ENCODE data around the gene IDH3B.
"Not testable (repeated sequence)": the region's sequence is repeated elsewhere in the genome, so short reads cannot be mapped to it uniquely, and the experiment has no call there.

GRCh38 chr20:2682040-2682439 is 18.0 kb upstream of the IDH3B start:
- TF ChIP-seq, protein P1, sequence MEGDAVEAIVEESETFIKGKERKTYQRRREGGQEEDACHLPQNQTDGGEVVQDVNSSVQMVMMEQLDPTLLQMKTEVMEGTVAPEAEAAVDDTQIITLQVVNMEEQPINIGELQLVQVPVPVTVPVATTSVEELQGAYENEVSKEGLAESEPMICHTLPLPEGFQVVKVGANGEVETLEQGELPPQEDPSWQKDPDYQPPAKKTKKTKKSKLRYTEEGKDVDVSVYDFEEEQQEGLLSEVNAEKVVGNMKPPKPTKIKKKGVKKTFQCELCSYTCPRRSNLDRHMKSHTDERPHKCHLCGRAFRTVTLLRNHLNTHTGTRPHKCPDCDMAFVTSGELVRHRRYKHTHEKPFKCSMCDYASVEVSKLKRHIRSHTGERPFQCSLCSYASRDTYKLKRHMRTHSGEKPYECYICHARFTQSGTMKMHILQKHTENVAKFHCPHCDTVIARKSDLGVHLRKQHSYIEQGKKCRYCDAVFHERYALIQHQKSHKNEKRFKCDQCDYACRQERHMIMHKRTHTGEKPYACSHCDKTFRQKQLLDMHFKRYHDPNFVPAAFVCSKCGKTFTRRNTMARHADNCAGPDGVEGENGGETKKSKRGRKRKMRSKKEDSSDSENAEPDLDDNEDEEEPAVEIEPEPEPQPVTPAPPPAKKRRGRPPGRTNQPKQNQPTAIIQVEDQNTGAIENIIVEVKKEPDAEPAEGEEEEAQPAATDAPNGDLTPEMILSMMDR (IDR thresholded peaks at IDR 0.05; ENCODE audit: low read length): not testable (repeated sequence)
- not testable (repeated sequence) for TF ChIP-seq EZH2 (optimal IDR thresholded peaks at IDR 0.05; ENCODE audit: low read depth, low read length); EZH2phosphoT487 (IDR thresholded peaks at IDR 0.05; ENCODE audit: low read length)

Data from MM.1S (cell line).